Measurements from ENCODE around the gene AOPEP. TPM values are rescaled to one million over a fixed set of nuclear protein-coding genes. Genes with fewer than 3 reads are reported as not detected.
A peak's percentile ranks its signal among the peaks of the same experiment; 100 is the strongest.

The AOPEP gene
- total and polyA plus RNA-seq, 2 of the 13 experiments (the other 11 are each of a cell fraction or from before 2014, with no cell fraction given): 22.2 to 41.6 TPM

GRCh38 chr9:95005278-95006143 lies 279.0 kb downstream of the AOPEP start (continued):
- no peak for TF ChIP-seq ZSCAN31 (CRISPR knock-in tag; IDR thresholded peaks at IDR 0.05; ENCODE audit: low read depth)
- TF ChIP-seq ATF3 (CRISPR knock-in tag; IDR thresholded peaks at IDR 0.05): no peak
- TF ChIP-seq ZBTB38 (CRISPR knock-in tag; IDR thresholded peaks at IDR 0.05): no peak
- TF ChIP-seq RBFOX2 (IDR thresholded peaks at IDR 0.05; ENCODE audit: low read depth, low read length): peak; percentile 60
- TF ChIP-seq ZNF549 (CRISPR knock-in tag; IDR thresholded peaks at IDR 0.05): no peak
- no peak for TF ChIP-seq EP300 (IDR thresholded peaks at IDR 0.05; ENCODE audit: low read depth in 2 of 2, low read length in 2 of 2)
- no peak for TF ChIP-seq EP300 (CRISPR knock-in tag; IDR thresholded peaks at IDR 0.05; ENCODE audit: borderline replicate concordance)
- TF ChIP-seq ZNF317 (CRISPR knock-in tag; IDR thresholded peaks at IDR 0.05): no peak
- TF ChIP-seq ZNF281 (CRISPR knock-in tag; IDR thresholded peaks at IDR 0.05; ENCODE audit: borderline replicate concordance): no peak
- no peak for TF ChIP-seq ZFP37 (CRISPR knock-in tag; IDR thresholded peaks at IDR 0.05; ENCODE audit: borderline replicate concordance)
- TF ChIP-seq ZNF597 (CRISPR knock-in tag; IDR thresholded peaks at IDR 0.05): no peak
- TF ChIP-seq ZNF687 (CRISPR knock-in tag; IDR thresholded peaks at IDR 0.05): peak; percentile 26; the same call in 1 of the 2 replicates
- no peak for TF ChIP-seq GTF2F1 (IDR thresholded peaks at IDR 0.05; ENCODE audit: low read length)
- TF ChIP-seq THAP8 (CRISPR knock-in tag; IDR thresholded peaks at IDR 0.05; ENCODE audit: borderline replicate concordance): no peak
- TF ChIP-seq JUNB (CRISPR knock-in tag; IDR thresholded peaks at IDR 0.05; ENCODE audit: borderline replicate concordance): no peak
- TF ChIP-seq TRIM22 (IDR thresholded peaks at IDR 0.05): no peak
- no peak; the same call in 1 of the 2 replicates for TF ChIP-seq ZNF777 (CRISPR knock-in tag; IDR thresholded peaks at IDR 0.05)
- no peak for TF ChIP-seq NFYC (CRISPR knock-in tag; IDR thresholded peaks at IDR 0.05)
